Breast epithelium (tissue), 4 donors: ENCODE data around the gene OXSR1. TPM values are rescaled to one million over a fixed set of nuclear protein-coding genes. Genes with fewer than 3 reads are reported as not detected.

Experiments
- DNase-seq, 2 donors: peaks; one replicate each; pipeline ENCODE4 v3.0.0-alpha.2; 2019; ENCODE audit warnings: low spot score in 2 of 2
- H3K27ac ChIP-seq, 2 donors: fragments of 200-600 bp; sonication (generic) in 1 of 2; one replicate each; pipeline ENCODE4 v1.5.1; 2016 to 2019; ENCODE audit warnings: mild to moderate bottlenecking in 1 of 2
- H3K27me3 ChIP-seq, 2 donors: fragments of 200-600 bp; sonication (generic) in 1 of 2; one replicate each; pipeline versions ENCODE4 v1.5.1 to v1.6.0; 2017 to 2019; ENCODE audit warnings: control low read depth in 1 of 2, mild to moderate bottlenecking in 1 of 2
- H3K36me3 ChIP-seq: fragments of 200-600 bp; one replicate; pipeline ENCODE4 v1.5.1; 2019
- H3K4me1 ChIP-seq, 2 donors: fragments of 200-600 bp; sonication (generic); one replicate each; pipeline ENCODE4 v1.5.1; 2016 to 2019; ENCODE audit warnings: control low read depth in 1 of 2
- H3K4me3 ChIP-seq, 3 donors: fragments of 200-600 bp; sonication (generic); 1 replicate in 2 of 3; 2 replicates in 1 of 3; pipeline ENCODE4 v1.5.1; 2016 to 2019; ENCODE audit warnings: mild to moderate bottlenecking in 3 of 3, moderate library complexity in 2 of 3
- H3K9me3 ChIP-seq, 2 donors: fragments of 200-600 bp; sonication (generic) in 1 of 2; one replicate each; pipeline ENCODE4 v1.5.1; 2016 to 2019; ENCODE audit warnings: control low read depth in 1 of 2
- CTCF ChIP-seq, 3 donors: fragments of 450-650 bp; IDR thresholded peaks; one replicate each; pipeline ENCODE4 v1.5.1; 2016 to 2017; ENCODE audit warnings: antibody characterized with exemption in 3 of 3, mild to moderate bottlenecking in 3 of 3, moderate library complexity in 3 of 3
- POLR2A ChIP-seq: fragments of 450-650 bp; IDR thresholded peaks from one replicate; pipeline ENCODE4 v1.6.1; 2016; ENCODE audit warnings: antibody characterized with exemption, mild to moderate bottlenecking, moderate library complexity
- POLR2AphosphoS5 ChIP-seq, 3 donors: sonication (generic); formaldehyde crosslinking; IDR thresholded peaks; one replicate each; pipeline ENCODE4 v1.6.1; 2017; ENCODE audit warnings: antibody characterized with exemption in 3 of 3
- intact Hi-C: fragments of 100-400 bp; cut with DNase I; formaldehyde crosslinking; loops from one replicate; pipeline ENCODE4 v1.15.1; 2023; ENCODE audit warnings: low total_unique reads
- total RNA-seq, 3 donors: library from RNA; depleted of rRNA; stranded (reverse); fragments of >200 nt; gene quantifications; one replicate each; pipeline ENCODE4 v1.1.0, GENCODE V29; 2016

OXSR1 gene
- total RNA-seq, 3 donors from 2014 or later = 29.0 to 41.6 (median 33.1) TPM

GRCh38 chr3:38164643-38164951, 740 bp upstream of the OXSR1 start:
- no peaks in the 10 kb centered on the region for H3K36me3 ChIP-seq
- H3K4me3 ChIP-seq = peak overlapping the region; percentile 73 to 98 (median 93)
- no peak for DNase-seq
- no peaks in the 10 kb centered on the region for H3K9me3 ChIP-seq
- H3K4me1 ChIP-seq = peaks cover 0 to 4% of the 10 kb centered on the region in 2 donors
- peak overlapping the region; percentile 97 to 99 for H3K27ac ChIP-seq
- no peak for TF ChIP-seq POLR2A
- TF ChIP-seq CTCF (IDR thresholded peaks at IDR 0.05) = no peak
- no peak for TF ChIP-seq POLR2AphosphoS5 (IDR thresholded peaks at IDR 0.05)
- H3K27me3 ChIP-seq = no peaks in the 10 kb centered on the region
- intact Hi-C loops = no loop called here

- no peak for TF ChIP-seq POLR2AphosphoS5 (IDR thresholded peaks at IDR 0.05)
- TF ChIP-seq POLR2A = no peak
- TF ChIP-seq CTCF (IDR thresholded peaks at IDR 0.05) = no peak
- H3K9me3 ChIP-seq = no peaks in the 10 kb centered on the region
- no peaks in the 10 kb centered on the region for H3K36me3 ChIP-seq
- intact Hi-C loops = no loop called here
- H3K4me1 ChIP-seq = peaks cover 0 to 4% of the 10 kb centered on the region in 2 donors
- H3K27ac ChIP-seq = peak overlapping the region; percentile 97 to 99
- H3K4me3 ChIP-seq = peak overlapping the region; percentile 73 to 98 (median 93)
- DNase-seq = peak; percentile 51 to 67
- H3K27me3 ChIP-seq = no peaks in the 10 kb centered on the region
Measured at GRCh38 chr3:38165722-38166387, 518 bp downstream of the OXSR1 start.

- intact Hi-C loops = no loop called here
- no peaks in the 10 kb centered on the region for H3K27me3 ChIP-seq
- H3K4me1 ChIP-seq = peaks cover 0 to 4% of the 10 kb centered on the region in 2 donors
- H3K27ac ChIP-seq = no peak overlapping the region
- H3K36me3 ChIP-seq = no peaks in the 10 kb centered on the region
- DNase-seq = no peak
- no peaks in the 10 kb centered on the region for H3K9me3 ChIP-seq
- no peak overlapping the region for H3K4me3 ChIP-seq
- TF ChIP-seq POLR2AphosphoS5 (IDR thresholded peaks at IDR 0.05) = no peak
- TF ChIP-seq CTCF (IDR thresholded peaks at IDR 0.05) = no peak
- TF ChIP-seq POLR2A = no peak
Measured at GRCh38 chr3:38167591-38167990, 2.3 kb downstream of the OXSR1 start.

- Histone ChIP-seq H3K4me1 (peaks cover 0 to 4% of the 10 kb centered on the region in 2 donors), H3K27ac (no peak overlapping the region), H3K9me3 (no peaks in the 10 kb centered on the region), H3K4me3 (no peak overlapping the region), H3K27me3 (no peaks in the 10 kb centered on the region), H3K36me3 (no peaks in the 10 kb centered on the region)
- DNase-seq = no peak
- no peak for TF ChIP-seq CTCF (IDR thresholded peaks at IDR 0.05)
- no peak for TF ChIP-seq POLR2AphosphoS5 (IDR thresholded peaks at IDR 0.05)
- no peak for TF ChIP-seq POLR2A
- intact Hi-C loops = no loop called here
Measured at GRCh38 chr3:38168151-38169026, 3.1 kb downstream of the OXSR1 start.

- intact Hi-C loops = no loop called here
- Histone ChIP-seq H3K36me3 (no peaks in the 10 kb centered on the region), H3K4me3 (no peak overlapping the region), H3K27me3 (no peaks in the 10 kb centered on the region), H3K9me3 (no peaks in the 10 kb centered on the region), H3K27ac (no peak overlapping the region), H3K4me1 (peaks cover 0 to 4% of the 10 kb centered on the region in 2 donors)
- no peak for DNase-seq
- no peak for TF ChIP-seq POLR2A
- no peak for TF ChIP-seq POLR2AphosphoS5 (IDR thresholded peaks at IDR 0.05)
- no peak for TF ChIP-seq CTCF (IDR thresholded peaks at IDR 0.05)
Measured at GRCh38 chr3:38169027-38169317, 3.6 kb downstream of the OXSR1 start.
